Hepatocyte (in vitro differentiated cells): Measurements from ENCODE around the gene B4GALT3.

ENCODE experiments used
- CTCF ChIP-seq: fragments of 200-600 bp; sonication (generic); IDR thresholded peaks from 2 replicates; pipeline ENCODE4 v1.5.1; 2016; ENCODE audit warnings: antibody characterized with exemption, mild to moderate bottlenecking; ENCODE audit not compliant: poor library complexity
- EZH2 ChIP-seq: fragments of 200-600 bp; sonication (generic); IDR thresholded peaks from 2 replicates; pipeline ENCODE4 v1.6.1; 2016; ENCODE audit warnings: antibody characterized with exemption, mild to moderate bottlenecking, borderline replicate concordance

GRCh38 chr1:161199506-161200139 lies 22.3 kb upstream of the B4GALT3 start:
- TF ChIP-seq CTCF (no peak), EZH2 (no peak)
